ENCODE measurements around the gene TSPAN15. TPM values are rescaled to one million over a fixed set of nuclear protein-coding genes. Genes with fewer than 3 reads are reported as not detected.

Gene TSPAN15
- 69.4 TPM for polyA plus RNA-seq (ENCODE audit: insufficient read length)
- long read RNA-seq, donor 1, transcript TSPAN15-201 (8 exons, 1,698 nt), result major isoform, 29 of 31 reads
- long read RNA-seq, donor 1, partial matches to known transcripts, result 0 of 31 reads
- long read RNA-seq, donor 1, other reads (novel, unspliced or antisense), result 0 of 31 reads
- long read RNA-seq, donor 2, transcript TSPAN15-201 (8 exons, 1,698 nt), result major isoform, 9 of 12 reads
- long read RNA-seq, donor 2, partial matches to known transcripts, result 0 of 12 reads
- long read RNA-seq, donor 2, other reads (novel, unspliced or antisense), result 0 of 12 reads
- long read RNA-seq, donor 3, transcript TSPAN15-201 (8 exons, 1,698 nt), result major isoform, 18 of 19 reads
- long read RNA-seq, donor 3, partial matches to known transcripts, result 0 of 19 reads
- long read RNA-seq, donor 3, other reads (novel, unspliced or antisense), result 0 of 19 reads
- long read RNA-seq, donor 4, partial matches to known transcripts, result 0 of 5 reads
- long read RNA-seq, donor 4, other reads (novel, unspliced or antisense), result 0 of 5 reads
- long read RNA-seq, donor 5, transcript TSPAN15-201 (8 exons, 1,698 nt), result major isoform, 23 of 25 reads
- long read RNA-seq, donor 5, partial matches to known transcripts, result 0 of 25 reads
- long read RNA-seq, donor 5, other reads (novel, unspliced or antisense), result 0 of 25 reads
- long read RNA-seq, donor 6, transcript TSPAN15-201 (8 exons, 1,698 nt), result major isoform, 19 of 20 reads
- long read RNA-seq, donor 6, partial matches to known transcripts, result 0 of 20 reads
- long read RNA-seq, donor 6, other reads (novel, unspliced or antisense), result 0 of 20 reads
- long read RNA-seq, donor 7, transcript TSPAN15-201 (8 exons, 1,698 nt), result major isoform, 35 of 36 reads
- long read RNA-seq, donor 7, partial matches to known transcripts, result 0 of 36 reads
- long read RNA-seq, donor 7, other reads (novel, unspliced or antisense), result 0 of 36 reads
- long read RNA-seq, donor 8, transcript TSPAN15-201 (8 exons, 1,698 nt), result major isoform, 8 of 9 reads
- long read RNA-seq, donor 8, partial matches to known transcripts, result 0 of 9 reads
- long read RNA-seq, donor 8, other reads (novel, unspliced or antisense), result 0 of 9 reads

DNA sequence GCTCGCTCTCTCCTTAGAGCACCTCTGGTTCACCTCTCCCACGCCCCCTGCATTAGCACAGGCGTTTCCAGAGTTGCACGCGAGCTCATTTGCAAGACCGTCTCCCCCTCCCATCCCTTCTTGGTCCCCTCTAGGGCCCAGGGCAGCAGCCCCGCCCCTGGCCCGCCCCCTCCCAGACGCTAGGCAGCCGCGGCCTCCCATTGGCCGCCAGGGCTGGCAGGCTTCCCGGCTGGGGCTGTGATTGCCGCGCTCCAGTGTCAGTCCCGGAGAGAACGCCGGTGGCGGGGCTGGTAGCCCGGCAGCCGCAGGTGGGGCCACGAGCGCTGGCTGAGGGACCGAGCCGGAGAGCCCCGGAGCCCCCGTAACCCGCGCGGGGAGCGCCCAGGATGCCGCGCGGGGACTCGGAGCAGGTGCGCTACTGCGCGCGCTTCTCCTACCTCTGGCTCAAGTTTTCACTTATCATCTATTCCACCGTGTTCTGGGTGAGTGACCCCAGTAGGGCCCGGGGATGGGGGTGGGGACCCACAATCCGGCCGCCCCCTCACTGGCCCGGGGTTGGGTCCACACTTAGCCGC lies at the start of gene TSPAN15:
TSPAN15 (plus strand) TSS at position 257 of the 575 bp plus-strand sequence; CDS start at position 387, 130 bp downstream.
- DNase-seq, result peak; percentile 89

DNA sequence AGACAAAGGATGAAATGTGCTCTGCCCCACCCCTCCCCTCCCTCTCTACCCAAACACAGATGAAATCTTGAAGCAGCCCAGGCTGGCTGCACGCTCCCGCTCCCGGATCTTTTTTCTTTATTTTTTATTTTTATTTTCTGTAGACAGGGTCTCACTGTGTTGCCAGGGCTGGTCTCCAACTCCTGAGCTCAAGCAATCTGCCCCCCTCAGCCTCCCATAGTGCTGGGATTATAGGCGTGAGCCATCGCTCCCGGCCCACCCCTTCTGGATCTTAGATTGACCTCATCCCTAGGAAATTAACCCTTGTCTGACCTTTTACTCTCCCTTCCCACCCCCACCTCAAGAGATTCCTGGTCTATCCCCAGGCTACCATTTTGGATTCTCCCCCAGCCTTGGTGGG lies 48.9 kb upstream of the TSPAN15 start:
- DNase-seq, result no peak

DNA sequence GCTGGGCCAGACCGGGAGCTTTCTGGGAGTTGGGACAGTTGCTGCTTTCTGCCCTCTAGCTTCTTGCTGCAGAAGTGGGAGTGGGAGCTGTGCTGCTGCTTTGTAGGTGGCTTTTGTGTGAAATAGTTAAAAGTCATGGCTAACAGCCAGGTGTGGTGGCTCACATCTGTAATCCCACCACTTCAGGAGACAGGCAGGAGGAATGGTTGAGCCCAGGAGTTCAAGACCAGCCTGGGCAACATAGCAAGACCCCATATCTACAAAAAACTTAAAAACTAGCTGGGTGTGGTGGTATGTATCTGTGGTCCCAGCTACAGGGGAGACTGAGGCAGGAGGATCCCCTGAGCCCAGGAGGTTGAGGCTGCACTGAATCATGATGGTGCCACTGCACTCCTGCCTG lies 48.2 kb upstream of the TSPAN15 start:
- DNase-seq, result no peak

DNA sequence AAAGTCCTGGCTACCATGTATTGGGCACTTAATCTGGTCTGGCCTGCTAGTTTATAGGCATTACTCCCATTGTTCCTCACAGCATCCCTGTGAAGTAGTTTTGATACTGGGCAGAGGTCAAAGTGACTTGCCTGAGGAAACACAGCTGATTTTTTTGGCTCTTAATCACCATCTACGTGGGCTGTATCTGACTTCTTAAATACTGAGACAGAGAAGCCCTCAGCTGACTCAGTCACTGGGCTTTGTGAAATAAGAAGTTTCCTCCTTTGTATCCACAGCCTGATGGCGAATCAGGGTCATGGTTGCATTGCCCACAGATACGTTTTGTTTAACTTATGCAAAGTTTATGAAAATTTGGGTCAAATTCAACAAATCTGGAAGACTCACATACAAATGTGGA lies 47.7 kb upstream of the TSPAN15 start:
- DNase-seq, result no peak

DNA sequence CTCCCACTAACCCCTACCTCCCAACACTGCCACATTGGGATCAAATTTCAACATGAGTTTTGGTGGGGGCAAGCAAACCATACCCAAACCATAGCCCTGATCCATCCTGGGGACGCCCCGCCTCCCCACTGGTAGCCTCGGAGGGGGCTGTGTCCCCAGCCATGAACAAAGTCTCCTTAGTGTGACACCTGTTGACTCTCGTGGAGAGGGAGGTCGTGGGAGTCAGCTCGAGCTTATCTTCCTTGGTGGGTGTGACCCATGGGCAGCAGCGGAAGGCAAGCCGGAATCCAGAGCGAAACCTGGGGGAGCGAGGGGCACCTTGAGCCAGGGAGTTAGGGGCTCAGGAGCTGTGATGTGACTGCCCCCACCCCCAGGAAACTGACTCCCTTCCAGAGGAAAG lies 46.5 kb upstream of the TSPAN15 start:
- DNase-seq, result no peak

DNA sequence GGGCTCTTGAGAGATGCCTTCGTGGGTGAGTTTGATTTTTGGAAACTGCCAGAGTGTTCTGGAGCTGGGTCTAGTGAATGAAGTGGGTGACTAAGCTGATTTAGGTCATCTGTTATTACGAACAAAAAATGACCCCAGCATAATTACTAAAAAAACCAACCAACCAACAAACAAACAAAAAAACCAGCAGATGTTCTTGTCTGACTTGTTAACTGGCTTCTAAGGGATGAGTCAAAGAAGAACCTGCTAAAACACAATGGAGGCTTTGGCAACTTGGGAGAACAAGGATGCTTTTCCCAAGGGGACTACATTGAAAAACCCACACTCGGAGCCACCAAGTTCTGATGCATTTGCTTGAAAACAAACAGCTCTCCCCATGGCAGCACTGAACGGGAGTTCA lies 46.0 kb upstream of the TSPAN15 start:
- DNase-seq, result no peak

DNA sequence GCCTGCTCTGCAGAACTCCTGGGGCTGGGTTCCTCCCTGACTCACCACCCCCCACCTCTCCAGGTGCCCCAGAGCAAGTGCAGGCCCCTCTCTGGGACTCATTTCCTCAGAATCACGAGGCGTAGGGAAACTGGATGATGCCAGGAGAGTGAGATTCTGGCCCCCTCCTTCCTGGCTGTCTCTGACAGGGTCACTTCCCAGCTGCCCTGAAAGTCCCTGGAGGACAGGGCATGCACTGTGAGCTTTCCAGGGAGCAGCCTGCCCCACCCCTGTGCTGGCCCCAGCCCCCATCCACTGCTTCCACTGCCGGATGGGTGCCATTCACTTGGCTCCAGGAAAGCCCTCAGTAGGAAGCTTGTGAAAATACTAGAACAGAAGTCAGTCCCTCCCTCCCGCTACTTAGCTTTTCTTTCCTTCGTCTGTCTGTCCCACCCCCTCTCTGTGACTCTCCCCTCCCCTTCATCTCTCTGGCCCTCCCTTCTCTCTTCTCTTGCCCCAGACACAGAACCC lies 44.9 kb upstream of the TSPAN15 start:
- DNase-seq, result no peak

DNA sequence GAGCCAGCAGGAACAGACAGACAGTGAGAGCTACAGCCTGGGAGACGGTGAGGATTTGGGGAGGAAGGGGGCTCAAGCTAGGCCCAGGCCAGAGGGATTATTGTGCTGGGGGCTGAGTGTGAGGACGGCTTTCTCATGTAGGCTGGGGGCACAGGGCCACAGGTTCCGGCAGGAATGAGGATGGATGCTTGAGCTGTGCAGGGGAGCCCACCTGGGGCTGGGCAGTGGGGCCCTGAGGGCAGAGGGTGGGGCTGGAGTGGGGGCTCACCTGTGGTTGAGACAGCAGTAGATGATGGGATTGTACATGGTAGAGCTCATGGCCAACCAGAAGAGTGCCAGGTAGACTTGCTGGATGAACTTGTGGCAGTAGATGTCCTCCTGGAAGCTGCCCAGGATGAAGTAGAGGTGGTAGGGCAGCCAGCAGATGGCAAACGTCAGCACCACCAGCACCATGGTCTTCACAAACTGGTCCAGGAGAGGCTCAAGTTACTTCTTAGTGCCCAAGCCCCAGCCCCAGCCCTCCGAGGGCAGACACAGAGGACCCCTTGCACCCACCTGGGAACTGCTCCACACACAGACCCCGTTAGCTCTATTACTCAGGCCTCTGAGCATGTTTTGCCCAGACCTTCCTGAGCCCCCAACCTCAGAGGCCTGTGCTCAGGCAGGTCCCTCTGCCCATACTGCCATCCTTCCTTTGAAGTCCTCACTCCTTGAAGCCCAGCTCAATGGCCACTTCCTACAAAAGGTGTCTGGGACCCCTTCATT lies 44.3 kb upstream of the TSPAN15 start:
- DNase-seq, result no peak

DNA sequence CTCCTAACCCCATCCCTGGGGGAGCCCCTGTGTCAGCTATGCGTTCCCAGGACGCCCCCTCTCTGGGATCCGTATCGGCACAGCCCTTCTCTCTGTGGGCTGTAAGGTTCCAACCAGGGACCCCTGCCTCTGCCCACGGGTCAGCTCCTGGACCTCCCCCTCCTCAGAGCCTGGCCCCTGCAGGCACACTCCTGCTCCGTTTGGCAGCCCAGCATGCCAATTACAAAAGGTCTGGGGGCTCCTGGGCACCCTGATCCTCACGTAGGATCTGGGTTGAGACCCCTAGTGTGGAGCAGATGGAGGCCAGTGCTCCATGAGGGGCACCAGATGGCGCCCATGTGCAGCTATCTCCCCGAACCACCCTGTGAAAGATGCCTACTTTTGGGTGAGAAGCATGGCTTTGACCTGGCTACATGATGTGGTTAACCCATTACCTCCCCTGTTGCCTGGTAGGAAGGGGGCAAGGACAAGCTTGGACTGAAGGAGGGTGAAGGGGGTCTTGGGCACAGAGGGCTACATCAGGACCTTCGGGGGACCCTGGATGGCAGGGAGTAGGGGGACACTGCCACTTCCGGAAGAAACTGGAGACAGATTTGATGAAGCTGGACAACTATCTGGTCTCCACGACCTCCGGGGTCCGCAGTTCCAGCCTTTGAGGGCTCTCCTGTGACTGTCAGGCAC lies 43.5 kb upstream of the TSPAN15 start:
- DNase-seq, result no peak

DNA sequence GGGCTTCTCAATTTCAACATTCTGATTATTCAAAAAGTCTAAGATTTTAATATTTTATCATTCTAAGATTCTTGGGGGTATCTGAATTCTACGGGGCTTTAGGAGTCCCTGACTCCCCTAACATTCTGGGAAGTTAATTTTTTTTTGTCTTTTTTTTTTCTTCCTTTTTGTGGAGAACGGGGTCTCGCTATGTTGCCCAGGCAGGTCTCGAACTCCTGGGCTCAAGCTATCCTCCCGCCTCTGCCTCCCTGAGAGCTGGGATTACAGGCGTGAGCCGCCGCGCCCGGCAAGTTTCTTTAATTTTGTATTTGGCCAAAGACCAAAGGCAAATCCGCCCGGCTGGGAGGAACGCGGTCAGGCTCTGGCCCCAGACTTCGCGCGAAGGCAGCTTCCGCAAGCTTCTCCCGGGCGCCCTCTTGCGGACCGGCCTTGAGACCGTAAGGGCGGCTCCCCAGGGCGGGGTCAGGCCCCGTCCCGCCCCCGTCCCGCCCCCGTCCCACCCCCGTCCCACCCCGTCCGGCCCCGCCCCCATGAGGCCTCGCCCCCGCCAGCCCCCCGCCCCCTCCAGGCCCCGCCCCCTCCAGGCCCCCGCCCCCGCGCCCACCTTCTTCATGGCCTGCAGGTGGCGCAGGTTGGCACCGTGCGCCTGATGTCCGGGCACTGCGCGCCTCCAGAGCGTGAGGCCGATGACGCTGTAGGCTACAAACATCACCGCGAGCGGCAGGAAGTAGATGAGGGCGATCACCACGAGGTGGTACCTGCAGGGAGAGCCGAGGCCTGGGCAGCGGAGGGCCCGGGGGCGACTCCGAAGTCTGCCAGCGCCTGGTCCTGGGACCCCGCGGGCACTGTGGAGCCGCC lies 42.7 kb upstream of the TSPAN15 start:
- DNase-seq, result peak; percentile 90

DNA sequence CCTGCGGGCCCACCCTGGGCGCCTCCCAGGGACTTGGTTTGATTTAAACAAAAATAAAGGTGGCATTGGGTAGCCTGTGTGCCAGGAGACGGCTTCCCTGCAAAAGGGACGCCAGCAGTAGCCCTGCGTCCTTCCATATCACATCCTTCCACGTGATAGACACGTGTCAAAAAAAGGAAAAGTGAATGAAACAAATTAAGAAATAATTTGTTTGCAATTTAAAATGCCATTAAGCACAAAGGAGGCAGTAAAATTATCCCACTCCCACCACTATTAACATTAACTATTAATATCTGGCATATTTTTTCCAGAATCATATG lies 42.1 kb upstream of the TSPAN15 start:
- no peak for DNase-seq

DNA sequence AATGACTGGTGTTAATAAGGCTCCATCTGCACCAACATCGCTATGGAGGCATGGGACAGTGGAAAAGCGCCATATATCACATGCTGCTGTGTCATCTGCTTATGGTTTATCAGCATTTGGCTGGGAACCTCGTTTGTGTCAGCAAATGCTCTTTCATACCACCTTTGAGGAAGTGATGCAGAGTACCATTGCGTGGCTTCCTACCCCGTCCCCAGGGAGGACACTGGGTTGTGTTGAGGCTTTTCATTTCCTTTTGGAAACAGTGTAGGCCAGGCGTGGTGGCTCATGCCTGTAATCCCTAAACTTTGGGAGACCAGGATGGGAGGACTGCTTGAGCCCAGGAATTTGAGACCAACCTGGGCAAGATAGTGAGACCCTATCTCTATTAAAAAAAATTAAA lies 41.3 kb upstream of the TSPAN15 start:
- DNase-seq, result no peak

DNA sequence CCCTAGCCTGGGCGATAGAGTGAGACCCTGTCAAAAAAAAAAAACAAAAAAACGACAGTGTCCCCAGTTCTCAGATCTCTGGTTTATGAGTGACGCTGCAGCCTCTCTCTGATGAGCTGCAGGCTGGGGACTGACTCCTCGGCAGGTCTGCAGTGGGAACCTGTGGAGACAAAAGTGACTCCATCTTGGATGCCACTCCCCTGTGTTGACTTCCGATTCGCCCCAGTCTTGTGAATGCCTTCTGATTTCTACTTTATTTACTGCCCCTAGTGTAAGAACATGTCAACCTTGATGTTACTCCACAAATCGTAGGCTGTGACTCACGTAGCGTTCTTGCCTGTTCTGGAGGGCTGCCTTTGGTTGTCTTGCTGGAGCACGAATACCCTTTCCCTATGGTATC lies 40.8 kb upstream of the TSPAN15 start:
- DNase-seq, result no peak

DNA sequence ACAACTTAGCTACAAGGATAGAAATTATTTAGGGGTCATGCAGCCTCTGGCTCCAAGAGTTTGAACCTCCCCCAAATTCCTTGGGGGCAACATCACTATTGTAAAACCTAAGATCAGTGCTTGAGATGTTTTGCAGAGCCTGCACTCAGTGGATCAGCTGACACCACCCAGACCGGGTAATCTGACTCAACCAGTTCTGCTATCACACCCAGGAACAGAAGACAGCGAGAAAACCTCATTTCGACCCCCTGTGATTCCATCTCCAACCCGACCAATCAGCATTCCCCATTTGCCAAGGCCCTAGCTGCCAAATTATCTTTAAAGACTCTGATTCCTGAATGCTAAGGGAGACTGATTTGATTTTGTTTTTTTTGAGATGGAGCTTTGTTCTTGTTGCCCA lies 39.8 kb upstream of the TSPAN15 start:
- DNase-seq, result no peak

DNA sequence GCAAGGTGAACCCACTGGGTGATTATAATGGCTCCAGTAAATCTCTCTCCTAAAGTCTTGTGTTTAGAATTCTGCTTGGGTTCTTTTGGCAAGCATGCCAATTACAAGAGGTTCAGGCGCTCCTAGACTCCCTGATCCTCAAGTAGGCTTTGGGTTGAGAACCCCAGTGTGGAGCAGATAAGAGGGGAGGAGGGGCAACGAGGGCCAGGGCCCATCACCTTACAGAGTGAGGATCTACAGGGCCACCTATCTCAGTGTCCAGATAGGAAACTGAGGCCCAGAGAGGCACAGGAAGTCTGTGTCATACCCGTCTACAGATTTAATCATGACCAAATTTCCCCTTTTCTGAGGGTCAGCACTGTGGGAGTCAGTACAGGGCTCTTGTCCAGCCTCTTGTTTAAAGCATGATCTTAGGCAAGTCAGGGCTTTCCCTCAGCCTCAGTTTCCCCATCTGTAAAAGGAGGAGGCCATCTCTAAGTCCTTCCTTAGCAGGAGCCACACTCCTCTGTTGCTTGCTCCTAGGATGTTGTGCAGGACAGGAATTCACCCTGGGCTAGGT lies 39.0 kb upstream of the TSPAN15 start:
- DNase-seq, result no peak

DNA sequence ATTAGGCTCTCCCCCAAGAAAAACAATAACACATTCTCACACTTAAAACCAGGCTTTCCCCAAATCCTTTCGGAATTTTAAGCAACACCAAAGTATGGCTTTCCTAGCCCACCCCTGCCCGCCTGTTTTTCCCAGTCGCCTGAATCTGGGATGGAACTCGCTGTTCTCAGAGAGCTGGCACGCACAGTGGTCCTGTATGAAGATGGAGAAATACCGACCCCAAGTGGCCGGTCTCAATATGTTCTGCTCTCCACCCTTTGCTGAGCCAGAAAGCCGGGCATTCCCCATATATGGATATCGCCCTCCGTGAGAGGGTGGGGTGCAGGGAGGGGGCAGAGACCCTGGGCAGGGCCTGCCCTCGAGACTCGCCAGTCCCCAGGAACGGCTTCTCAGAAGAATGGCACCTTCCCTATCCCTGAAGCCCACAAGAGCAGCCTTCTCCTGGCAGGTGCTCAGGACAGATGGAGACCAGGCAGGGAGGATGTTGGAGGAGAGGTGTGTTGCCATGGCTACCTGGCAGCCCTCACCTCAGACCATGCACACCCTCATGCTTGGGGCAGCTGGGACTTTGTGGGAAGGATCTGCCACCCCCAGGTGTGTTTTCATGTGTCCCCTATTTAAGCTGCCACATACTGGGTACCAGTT lies 37.9 kb upstream of the TSPAN15 start:
- DNase-seq, result peak; percentile 54

DNA sequence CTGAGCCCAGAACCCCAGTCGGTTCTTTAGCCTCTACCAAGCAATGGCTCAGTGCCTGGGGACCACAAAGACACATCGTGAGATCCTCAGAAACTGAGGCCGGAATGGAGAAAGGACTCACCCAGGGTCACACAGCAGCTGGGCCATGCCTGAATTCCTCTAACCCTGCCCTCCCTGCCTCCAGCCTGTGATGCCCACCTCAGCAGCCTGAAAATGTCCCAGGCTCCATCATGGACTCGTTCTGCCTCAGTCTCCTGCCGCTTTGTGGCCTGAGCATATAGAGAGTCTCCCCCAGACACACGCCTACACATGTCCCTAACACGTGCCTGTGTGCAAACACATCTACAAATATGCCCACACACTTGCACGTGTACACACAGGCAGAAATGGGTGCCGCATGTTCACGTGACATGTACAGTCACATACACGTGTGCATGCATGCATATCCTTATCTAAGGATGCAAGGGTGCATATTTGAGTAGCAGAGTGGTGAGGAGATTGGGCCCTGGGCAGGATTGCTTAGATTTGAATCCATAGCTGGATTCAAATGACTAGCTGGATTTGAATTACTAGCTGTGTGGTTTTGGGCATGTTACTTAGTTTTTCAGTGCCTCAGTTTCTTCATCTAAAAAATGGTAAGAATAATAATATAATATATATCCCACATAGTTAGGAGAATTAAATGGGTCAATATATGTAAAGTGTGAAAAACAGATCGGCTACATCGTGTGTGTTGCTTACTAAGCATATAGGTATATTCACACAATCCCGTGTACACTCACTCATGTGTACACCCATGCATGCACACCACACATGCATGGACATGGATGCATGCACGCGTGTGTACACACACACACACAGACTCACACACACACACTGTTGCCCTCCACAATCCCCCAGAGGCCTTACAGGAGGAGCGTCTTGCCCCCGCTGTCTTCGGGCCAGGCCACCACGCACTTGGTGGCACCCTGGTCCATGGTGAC lies 36.9 kb upstream of the TSPAN15 start:
- DNase-seq, result no peak

DNA sequence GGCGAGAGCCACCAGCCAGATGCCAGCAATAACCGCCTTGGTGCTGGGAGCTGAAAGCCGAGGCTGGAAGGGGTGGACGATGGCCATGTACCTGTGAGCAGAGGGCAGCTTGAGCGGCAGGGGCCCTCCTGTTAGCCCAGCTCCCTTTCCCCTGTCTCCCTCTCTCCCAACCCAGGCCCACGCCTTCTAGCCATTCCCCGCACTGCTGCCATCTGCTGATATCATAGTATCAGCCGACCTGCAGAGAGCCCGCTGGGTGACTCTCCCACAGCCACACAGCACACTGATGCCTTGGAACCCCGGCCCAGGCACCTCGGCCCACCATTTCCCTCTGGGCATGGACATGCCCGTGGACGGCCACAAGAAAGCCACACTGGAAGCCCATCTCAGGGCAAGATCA lies 36.2 kb upstream of the TSPAN15 start:
- no peak for DNase-seq

Data from left kidney (tissue), 8 donors.